DOHH2 (cell line): ENCODE measurements around the gene TCF12.

Experiments
- H3F3A ChIP-seq: fragments of 200-600 bp; sonication (generic), shearing (Covaris generic); 2 replicates; pipeline ENCODE4 v1.6.0; 2016; ENCODE audit warnings: antibody characterized with exemption, mild to moderate bottlenecking; ENCODE audit not compliant: control insufficient read depth, insufficient read depth
- H3K27ac ChIP-seq: fragments of 200-600 bp; sonication (generic); 2 replicates; pipeline ENCODE4 v1.5.1; 2014; ENCODE audit warnings: low read depth, mild to moderate bottlenecking, low read length, moderate library complexity
- H3K27me3 ChIP-seq: fragments of 200-600 bp; sonication (generic); 2 replicates; pipeline ENCODE4 v1.6.1; 2014; ENCODE audit warnings: mild to moderate bottlenecking, low read length, mixed read lengths; ENCODE audit not compliant: control insufficient read depth
- H3K36me3 ChIP-seq: fragments of 200-600 bp; sonication (generic); 2 replicates; pipeline ENCODE4 v1.6.1; 2014; ENCODE audit warnings: mild to moderate bottlenecking, low read length, moderate library complexity, mixed read lengths; ENCODE audit not compliant: control insufficient read depth
- H3K4me1 ChIP-seq: fragments of 200-600 bp; sonication (generic); 2 replicates; pipeline ENCODE4 v1.6.1; 2014; ENCODE audit warnings: mild to moderate bottlenecking, low read length, mixed read lengths; ENCODE audit not compliant: control insufficient read depth
- H3K4me2 ChIP-seq: fragments of 200-600 bp; sonication (generic); 2 replicates; pipeline ENCODE4 v1.6.0; 2014; ENCODE audit warnings: mild to moderate bottlenecking, low read length, moderate library complexity
- H3K4me3 ChIP-seq: fragments of 200-600 bp; sonication (generic); 2 replicates; pipeline ENCODE4 v1.5.1; 2014; ENCODE audit warnings: mild to moderate bottlenecking, low read length, mixed read lengths
- H3K79me2 ChIP-seq: fragments of 200-600 bp; sonication (generic); 2 replicates; pipeline ENCODE4 v1.6.1; 2014; ENCODE audit warnings: mild to moderate bottlenecking, low read length, mixed read lengths; ENCODE audit not compliant: control insufficient read depth
- H3K9me2 ChIP-seq: fragments of 200-600 bp; sonication (generic); replicated peaks from 2 replicates; pipeline ENCODE4 v1.6.1; 2014; ENCODE audit warnings: mild to moderate bottlenecking, low read length, mixed read lengths; ENCODE audit not compliant: control insufficient read depth
- H3K9me3 ChIP-seq: fragments of 200-600 bp; sonication (generic); 2 replicates; pipeline ENCODE4 v1.6.1; 2014; ENCODE audit warnings: antibody characterized with exemption, low read length, mixed read lengths; ENCODE audit not compliant: control insufficient read depth, insufficient read depth
- H4K20me1 ChIP-seq: fragments of 200-600 bp; sonication (generic); 2 replicates; pipeline ENCODE4 v1.6.0; 2014; ENCODE audit warnings: low read depth, mild to moderate bottlenecking, antibody characterized with exemption, low read length, moderate library complexity; ENCODE audit not compliant: control insufficient read depth, insufficient read depth
- CTCF ChIP-seq: fragments of 200-600 bp; sonication (generic); IDR thresholded peaks from one replicate; pipeline ENCODE4 v1.5.1; 2014; ENCODE audit warnings: antibody characterized with exemption, mild to moderate bottlenecking, low read depth, low read length; ENCODE audit not compliant: poor library complexity, severe bottlenecking
- EZH2phosphoT487 ChIP-seq: fragments of 200-600 bp; sonication (generic); IDR thresholded peaks from 2 replicates; pipeline ENCODE4 v1.6.1; 2017; ENCODE audit warnings: borderline replicate concordance, mild to moderate bottlenecking, antibody characterized with exemption, low read length, moderate library complexity, mixed read lengths

Gene TCF12

GRCh38 chr15:56968821-56969220 lies 50.4 kb downstream of the TCF12 start:
- peaks cover 11% of the 10 kb centered on the region for H4K20me1 ChIP-seq
- no peak overlapping the region for H3K4me2 ChIP-seq

GRCh38 chr15:56969265-56969895 lies 50.9 kb downstream of the TCF12 start:
- no peak overlapping the region for H3K27ac ChIP-seq
- no peak overlapping the region for H3K4me2 ChIP-seq
- H3K27me3 ChIP-seq: no peaks in the 10 kb centered on the region
- H3K9me3 ChIP-seq: no peaks in the 10 kb centered on the region
- no peaks in the 10 kb centered on the region for H3K9me2 ChIP-seq
- peaks cover 11% of the 10 kb centered on the region for H4K20me1 ChIP-seq
- peaks cover 6% of the 10 kb centered on the region for H3K4me1 ChIP-seq
- H3F3A ChIP-seq: 0 out of 2 replicates have a peak, but pooled peaks cover 2% of the 10 kb centered on the region
- H3K36me3 ChIP-seq: no peaks in the 10 kb centered on the region
- no peak for TF ChIP-seq CTCF
- peaks cover 97% of the 10 kb centered on the region for H3K79me2 ChIP-seq
- no peak overlapping the region for H3K4me3 ChIP-seq

More at GRCh38 chr15:56968821-56969220, 50.4 kb downstream of the TCF12 start:
- Histone ChIP-seq H3K79me2 (peaks cover 100% of the 10 kb centered on the region), H3K27ac (no peak overlapping the region), H3K27me3 (no peaks in the 10 kb centered on the region), H3F3A (no peaks in the 10 kb centered on the region), H3K9me3 (no peaks in the 10 kb centered on the region), H3K4me3 (no peak overlapping the region), H3K4me1 (peaks cover 6% of the 10 kb centered on the region), H3K36me3 (no peaks in the 10 kb centered on the region), H3K9me2 (no peaks in the 10 kb centered on the region)
- TF ChIP-seq CTCF (no peak), EZH2phosphoT487 (no peak)

- Histone ChIP-seq H3K4me3 (no peak overlapping the region), H3K4me2 (no peak overlapping the region), H3K4me1 (no peaks in the 10 kb centered on the region), H3K27me3 (no peaks in the 10 kb centered on the region), H3K79me2 (peaks cover 93% of the 10 kb centered on the region), H3K9me3 (no peaks in the 10 kb centered on the region), H3K9me2 (no peaks in the 10 kb centered on the region), H4K20me1 (peaks cover 8% of the 10 kb centered on the region), H3K36me3 (no peaks in the 10 kb centered on the region), H3F3A (0 out of 2 replicates have a peak, but pooled peaks cover 4% of the 10 kb centered on the region), H3K27ac (no peak overlapping the region)
- TF ChIP-seq CTCF (no peak), EZH2phosphoT487 (no peak)
These were observed 53.1 kb downstream of the TCF12 start for GRCh38 chr15:56971571-56971970.
